ENCODE data around the gene EFCAB5. TPM values are rescaled to one million over a fixed set of nuclear protein-coding genes. Genes with fewer than 3 reads are reported as not detected.
"Not testable (repeated sequence)": the region's sequence is repeated elsewhere in the genome, so short reads cannot be mapped to it uniquely, and the experiment has no call there.

Gene EFCAB5
- total RNA-seq, 1 donor, result 0.52 TPM

- no peaks in the 10 kb centered on the region for H3K9me3 ChIP-seq (ENCODE audit: low read depth, low read length)
- H3K4me3 ChIP-seq (ENCODE audit: low read length), result no peak overlapping the region
Observed at GRCh38 chr17:30091771-30092170, 150.3 kb downstream of the EFCAB5 start.

GRCh38 chr17:30092886-30093285 is 151.5 kb downstream of the EFCAB5 start:
- Histone ChIP-seq H3K4me1 (ENCODE audit: insufficient read depth, low read length) (peaks cover 6% of the 10 kb centered on the region), H3K4me3 (ENCODE audit: low read length) (no peak overlapping the region), H3K9me3 (ENCODE audit: low read depth, low read length) (no peaks in the 10 kb centered on the region), H3K27me3 (ENCODE audit: insufficient read depth, low read length) (peaks cover 3% of the 10 kb centered on the region)

More at GRCh38 chr17:30091771-30092170, 150.3 kb downstream of the EFCAB5 start:
- H3K4me1 ChIP-seq (ENCODE audit: insufficient read depth, low read length), result peaks cover 6% of the 10 kb centered on the region
- peaks cover 3% of the 10 kb centered on the region for H3K27me3 ChIP-seq (ENCODE audit: insufficient read depth, low read length)

GRCh38 chr17:30093463-30094147 is 152.2 kb downstream of the EFCAB5 start:
- Histone ChIP-seq H3K9me3 (ENCODE audit: low read depth, low read length) (no peaks in the 10 kb centered on the region), H3K4me3 (ENCODE audit: low read length) (no peak overlapping the region), H3K4me1 (ENCODE audit: insufficient read depth, low read length) (peaks cover 6% of the 10 kb centered on the region), H3K27me3 (ENCODE audit: insufficient read depth, low read length) (no peaks in the 10 kb centered on the region)

- no peak overlapping the region for H3K4me3 ChIP-seq (ENCODE audit: low read length)
- H3K4me1 ChIP-seq (ENCODE audit: insufficient read depth, low read length), result peaks cover 6% of the 10 kb centered on the region
- no peaks in the 10 kb centered on the region for H3K9me3 ChIP-seq (ENCODE audit: low read depth, low read length)
- H3K27me3 ChIP-seq (ENCODE audit: insufficient read depth, low read length), result no peaks in the 10 kb centered on the region
Observed at GRCh38 chr17:30095507-30096244, 154.2 kb downstream of the EFCAB5 start.

GRCh38 chr17:30101686-30102390 is 160.4 kb downstream of the EFCAB5 start:
- Histone ChIP-seq H3K27me3 (ENCODE audit: insufficient read depth, low read length) (no peaks in the 10 kb centered on the region), H3K4me1 (ENCODE audit: insufficient read depth, low read length) (peaks cover 10% of the 10 kb centered on the region), H3K4me3 (ENCODE audit: low read length) (no peak overlapping the region), H3K9me3 (ENCODE audit: low read depth, low read length) (no peaks in the 10 kb centered on the region)

GRCh38 chr17:30103921-30104320 is 162.5 kb downstream of the EFCAB5 start:
- Histone ChIP-seq H3K9me3 (ENCODE audit: low read depth, low read length) (no peaks in the 10 kb centered on the region), H3K4me3 (ENCODE audit: low read length) (no peak overlapping the region), H3K27me3 (ENCODE audit: insufficient read depth, low read length) (peaks cover 5% of the 10 kb centered on the region), H3K4me1 (ENCODE audit: insufficient read depth, low read length) (peaks cover 10% of the 10 kb centered on the region)

- peaks cover 5% of the 10 kb centered on the region for H3K27me3 ChIP-seq (ENCODE audit: insufficient read depth, low read length)
- peak overlapping the region; percentile 18 for H3K4me3 ChIP-seq (ENCODE audit: low read length)
- no peaks in the 10 kb centered on the region for H3K9me3 ChIP-seq (ENCODE audit: low read depth, low read length)
- H3K4me1 ChIP-seq (ENCODE audit: insufficient read depth, low read length), result peaks cover 10% of the 10 kb centered on the region
Observed at GRCh38 chr17:30104575-30105339, 163.3 kb downstream of the EFCAB5 start.

GRCh38 chr17:30112794-30113193 is 171.4 kb downstream of the EFCAB5 start:
- Histone ChIP-seq H3K27me3 (ENCODE audit: insufficient read depth, low read length) (peaks cover 4% of the 10 kb centered on the region), H3K4me1 (ENCODE audit: insufficient read depth, low read length) (peaks cover 10% of the 10 kb centered on the region), H3K9me3 (ENCODE audit: low read depth, low read length) (no peaks in the 10 kb centered on the region), H3K4me3 (ENCODE audit: low read length) (no peak overlapping the region)

- Histone ChIP-seq H3K9me3 (ENCODE audit: low read depth, low read length) (no peaks in the 10 kb centered on the region), H3K4me3 (ENCODE audit: low read length) (no peak overlapping the region), H3K27me3 (ENCODE audit: insufficient read depth, low read length) (no peaks in the 10 kb centered on the region), H3K4me1 (ENCODE audit: insufficient read depth, low read length) (peaks cover 14% of the 10 kb centered on the region)
Observed at GRCh38 chr17:30113213-30113612, 171.8 kb downstream of the EFCAB5 start.

- H3K9me3 ChIP-seq (ENCODE audit: low read depth, low read length), result no peaks in the 10 kb centered on the region
- H3K27me3 ChIP-seq (ENCODE audit: insufficient read depth, low read length), result no peaks in the 10 kb centered on the region
- peaks cover 28% of the 10 kb centered on the region for H3K4me1 ChIP-seq (ENCODE audit: insufficient read depth, low read length)
- H3K4me3 ChIP-seq (ENCODE audit: low read length), result peak overlapping the region; percentile 100
Observed at GRCh38 chr17:30116345-30116660, 174.9 kb downstream of the EFCAB5 start.

GRCh38 chr17:30116661-30117551 is 175.5 kb downstream of the EFCAB5 start, which contains the start of gene NSRP1:
NSRP1 (plus strand) TSS chr17:30116816; CDS start chr17:30116844, 28 bp downstream.
- peaks cover 33% of the 10 kb centered on the region for H3K4me1 ChIP-seq (ENCODE audit: insufficient read depth, low read length)
- H3K4me3 ChIP-seq (ENCODE audit: low read length), result peak within 1 kb of the TSS; percentile 100
- H3K27me3 ChIP-seq (ENCODE audit: insufficient read depth, low read length), result no peaks in the 10 kb centered on the region
- no peaks in the 10 kb centered on the region for H3K9me3 ChIP-seq (ENCODE audit: low read depth, low read length)

- Histone ChIP-seq H3K9me3 (ENCODE audit: low read depth, low read length) (no peaks in the 10 kb centered on the region), H3K27me3 (ENCODE audit: insufficient read depth, low read length) (no peaks in the 10 kb centered on the region), H3K4me3 (ENCODE audit: low read length) (peak overlapping the region; percentile 100), H3K4me1 (ENCODE audit: insufficient read depth, low read length) (peaks cover 36% of the 10 kb centered on the region)
Observed at GRCh38 chr17:30117675-30118081, 176.2 kb downstream of the EFCAB5 start.

GRCh38 chr17:30118635-30119034 is 177.2 kb downstream of the EFCAB5 start:
- H3K27me3 ChIP-seq (ENCODE audit: insufficient read depth, low read length); H3K4me3 ChIP-seq (ENCODE audit: low read length); H3K9me3 ChIP-seq (ENCODE audit: low read depth, low read length): not testable (repeated sequence)
- H3K4me1 ChIP-seq (ENCODE audit: insufficient read depth, low read length), result peaks cover 39% of the 10 kb centered on the region

GRCh38 chr17:30124273-30124796 is 182.9 kb downstream of the EFCAB5 start:
- peaks cover 23% of the 10 kb centered on the region for H3K4me1 ChIP-seq (ENCODE audit: insufficient read depth, low read length)
- no peaks in the 10 kb centered on the region for H3K9me3 ChIP-seq (ENCODE audit: low read depth, low read length)

More at GRCh38 chr17:30124273-30124796, 182.9 kb downstream of the EFCAB5 start:
- H3K4me3 ChIP-seq (ENCODE audit: low read length), result no peak overlapping the region
- no peaks in the 10 kb centered on the region for H3K27me3 ChIP-seq (ENCODE audit: insufficient read depth, low read length)
